ENCODE measurements around the gene C1QA. TPM values are rescaled to one million over a fixed set of nuclear protein-coding genes. Genes with fewer than 3 reads are reported as not detected.

The C1QA gene
- total RNA-seq, 4 donors from 2014 or later: 12.3 to 90.8 (median 28.7) TPM

DNA sequence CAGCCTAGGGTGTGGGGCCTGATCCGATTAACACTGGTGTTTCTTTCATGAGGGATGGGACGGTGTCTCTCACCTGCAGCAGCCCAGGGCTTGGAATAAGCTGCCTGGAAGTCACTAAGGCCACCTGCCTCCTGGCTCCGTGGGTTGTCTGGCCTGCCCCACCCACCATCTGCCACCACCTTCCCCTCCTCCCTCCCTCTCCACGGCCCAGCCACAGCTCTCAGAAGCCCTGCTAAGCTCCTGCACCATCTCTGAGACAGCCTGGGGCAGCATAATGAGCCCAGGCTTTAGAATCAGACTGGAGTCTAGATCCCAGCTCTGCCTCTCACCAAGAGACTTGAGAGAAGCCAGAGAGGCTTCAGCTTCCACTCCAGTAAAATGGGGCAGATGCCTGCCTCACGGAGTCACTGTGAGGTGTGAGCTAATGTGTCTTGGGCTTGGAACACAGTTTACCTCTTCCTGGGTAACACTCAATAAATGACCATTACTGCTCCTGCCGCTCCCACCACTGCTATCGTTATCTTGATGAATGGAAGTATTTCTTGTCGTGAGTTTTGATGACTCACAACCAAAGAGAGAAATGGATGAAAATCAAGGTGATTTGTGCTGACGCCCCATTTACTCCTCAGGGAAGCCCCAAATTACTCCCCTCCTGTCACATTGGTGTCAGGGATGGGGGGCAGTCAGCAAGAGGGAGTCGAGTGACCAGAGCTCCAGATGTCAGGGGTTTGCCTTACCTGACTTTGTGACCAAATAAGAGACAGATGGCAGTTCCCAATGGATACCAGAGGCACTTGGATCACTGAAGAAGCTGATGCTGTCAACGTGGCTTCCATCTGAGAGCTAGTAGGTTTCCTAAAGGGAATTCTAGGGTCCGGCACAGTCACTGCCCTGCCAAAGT is 23.5 kb upstream of the C1QA start:
- Histone ChIP-seq H3K27me3 (no peaks in the 10 kb centered on the region), H3K4me3 (no peak overlapping the region), H3K9me3 (no peaks in the 10 kb centered on the region), H3K27ac (no peak overlapping the region), H3K4me1 (no peaks in the 10 kb centered on the region), H3K36me3 (no peaks in the 10 kb centered on the region)
- no peak for DNase-seq
- TF ChIP-seq, protein P1, sequence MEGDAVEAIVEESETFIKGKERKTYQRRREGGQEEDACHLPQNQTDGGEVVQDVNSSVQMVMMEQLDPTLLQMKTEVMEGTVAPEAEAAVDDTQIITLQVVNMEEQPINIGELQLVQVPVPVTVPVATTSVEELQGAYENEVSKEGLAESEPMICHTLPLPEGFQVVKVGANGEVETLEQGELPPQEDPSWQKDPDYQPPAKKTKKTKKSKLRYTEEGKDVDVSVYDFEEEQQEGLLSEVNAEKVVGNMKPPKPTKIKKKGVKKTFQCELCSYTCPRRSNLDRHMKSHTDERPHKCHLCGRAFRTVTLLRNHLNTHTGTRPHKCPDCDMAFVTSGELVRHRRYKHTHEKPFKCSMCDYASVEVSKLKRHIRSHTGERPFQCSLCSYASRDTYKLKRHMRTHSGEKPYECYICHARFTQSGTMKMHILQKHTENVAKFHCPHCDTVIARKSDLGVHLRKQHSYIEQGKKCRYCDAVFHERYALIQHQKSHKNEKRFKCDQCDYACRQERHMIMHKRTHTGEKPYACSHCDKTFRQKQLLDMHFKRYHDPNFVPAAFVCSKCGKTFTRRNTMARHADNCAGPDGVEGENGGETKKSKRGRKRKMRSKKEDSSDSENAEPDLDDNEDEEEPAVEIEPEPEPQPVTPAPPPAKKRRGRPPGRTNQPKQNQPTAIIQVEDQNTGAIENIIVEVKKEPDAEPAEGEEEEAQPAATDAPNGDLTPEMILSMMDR (IDR thresholded peaks at IDR 0.05): no peak
- no peak for TF ChIP-seq POLR2A (IDR thresholded peaks at IDR 0.05)

- Histone ChIP-seq H3K36me3 (no peaks in the 10 kb centered on the region), H3K4me1 (no peaks in the 10 kb centered on the region), H3K27me3 (no peaks in the 10 kb centered on the region), H3K4me3 (no peak overlapping the region), H3K9me3 (no peaks in the 10 kb centered on the region), H3K27ac (no peak overlapping the region)
- TF ChIP-seq, protein P1 (IDR thresholded peaks at IDR 0.05): no peak
- no peak for TF ChIP-seq POLR2A (IDR thresholded peaks at IDR 0.05)
- DNase-seq: no peak
These were observed 22.9 kb upstream of the C1QA start for GRCh38 chr1:22613572-22613918.

GRCh38 chr1:22613951-22614350 is 22.5 kb upstream of the C1QA start:
- DNase-seq: no peak
- Histone ChIP-seq H3K27me3 (no peaks in the 10 kb centered on the region), H3K36me3 (no peaks in the 10 kb centered on the region), H3K4me1 (no peaks in the 10 kb centered on the region), H3K4me3 (no peak overlapping the region), H3K27ac (no peak overlapping the region), H3K9me3 (no peaks in the 10 kb centered on the region)
- TF ChIP-seq, protein P1 (IDR thresholded peaks at IDR 0.05): no peak
- no peak for TF ChIP-seq POLR2A (IDR thresholded peaks at IDR 0.05)

GRCh38 chr1:22615886-22616285 is 20.5 kb upstream of the C1QA start:
- Histone ChIP-seq H3K4me3 (no peak overlapping the region), H3K27ac (no peak overlapping the region), H3K36me3 (no peaks in the 10 kb centered on the region), H3K9me3 (no peaks in the 10 kb centered on the region), H3K4me1 (no peaks in the 10 kb centered on the region), H3K27me3 (no peaks in the 10 kb centered on the region)
- TF ChIP-seq, protein P1 (IDR thresholded peaks at IDR 0.05): no peak
- no peak for TF ChIP-seq POLR2A (IDR thresholded peaks at IDR 0.05)
- DNase-seq: no peak

DNA sequence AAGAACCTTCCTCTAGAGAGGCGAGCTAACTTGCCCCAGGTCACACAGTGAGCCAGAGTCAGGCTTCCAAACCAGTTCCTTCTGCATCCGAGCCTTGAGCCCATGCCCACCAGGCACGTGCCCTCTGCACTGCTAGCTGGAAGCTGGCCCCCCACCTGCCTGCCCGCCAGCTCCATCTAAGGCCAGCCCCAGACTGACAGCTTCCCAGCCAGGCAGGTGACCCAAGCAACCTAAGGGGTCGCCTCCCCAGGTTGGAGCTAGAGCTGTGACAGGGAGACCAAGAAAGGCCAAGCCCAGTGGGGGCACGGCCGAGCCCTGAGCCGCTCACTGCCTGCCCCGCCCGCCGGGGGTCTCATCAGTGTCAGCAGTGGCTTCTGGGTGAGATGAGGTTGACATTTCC is 19.9 kb upstream of the C1QA start:
- Histone ChIP-seq H3K27me3 (no peaks in the 10 kb centered on the region), H3K36me3 (no peaks in the 10 kb centered on the region), H3K4me1 (no peaks in the 10 kb centered on the region), H3K4me3 (no peak overlapping the region), H3K27ac (no peak overlapping the region), H3K9me3 (no peaks in the 10 kb centered on the region)
- TF ChIP-seq POLR2A (IDR thresholded peaks at IDR 0.05): no peak
- TF ChIP-seq, protein P1 (IDR thresholded peaks at IDR 0.05): no peak
- DNase-seq: no peak

All from Peyer's patch (tissue), 4 donors.